B cell (primary cell): ENCODE measurements around the gene CAPZA1. TPM values are rescaled to one million over a fixed set of nuclear protein-coding genes. Genes with fewer than 3 reads are reported as not detected.

ENCODE experiments used
- ATAC-seq: fragments of 200-7000 bp; cut with Tn5 transposase; one replicate; pipeline ENCODE4 v1.10.0; 2021; ENCODE audit warnings: low read depth, mild to moderate bottlenecking, moderate number of reproducible peaks, moderate library complexity
- CTCF ChIA-PET: fragments of 350-600 bp; sonication (Branson Sonifier 250); formaldehyde crosslinking; loops from one replicate; lab custom pipeline; 2021; ENCODE audit warnings: antibody characterized with exemption, inconsistent platforms; lab: Charles Lee
- POLR2A ChIA-PET: fragments of 350-600 bp; sonication (Branson Sonifier 250); formaldehyde crosslinking; loops from one replicate; lab custom pipeline; 2021; ENCODE audit warnings: antibody characterized with exemption; lab: Charles Lee
- DNase-seq: peaks from one replicate; pipeline ENCODE4 v3.0.0; 2013
- H2AFZ ChIP-seq: 2 replicates; pipeline ENCODE4 v1.6.1; 2012; ENCODE audit warnings: mild to moderate bottlenecking, low read depth, low read length; ENCODE audit not compliant: insufficient read depth, poor library complexity, severe bottlenecking
- H3K27ac ChIP-seq, 2 donors: 1 replicate in 1 of 2; 2 replicates in 1 of 2; pipeline ENCODE4 v1.5.1; 2012 to 2013; ENCODE audit warnings: low read length in 2 of 2, mild to moderate bottlenecking in 2 of 2, moderate library complexity in 1 of 2
- H3K27me3 ChIP-seq, 4 experiments: fragments of 200-600 bp in 1 of 4; sonication (generic) in 1 of 4; replicated peaks in 1 of 4; 1 replicate in 2 of 4; 2 replicates in 2 of 4; pipeline versions ENCODE4 v1.6.1 to v1.7.0; 2013 to 2016; ENCODE audit warnings: low read length in 3 of 4, mild to moderate bottlenecking in 2 of 4, mixed read lengths in 1 of 4, moderate library complexity in 1 of 4; ENCODE audit not compliant: insufficient read depth in 4 of 4, control insufficient read depth in 3 of 4; ENCODE audit errors: control extremely low read depth in 1 of 4
- H3K36me3 ChIP-seq, 2 experiments: replicated peaks in 1 of 2; 1 replicate in 1 of 2; 2 replicates in 1 of 2; pipeline versions ENCODE4 v1.6.1 to v1.7.1; 2013; ENCODE audit warnings: low read length in 1 of 2; ENCODE audit not compliant: insufficient read depth in 2 of 2, control insufficient read depth in 1 of 2; ENCODE audit errors: control extremely low read depth in 1 of 2, extremely low read depth in 1 of 2
- H3K4me1 ChIP-seq, 2 donors: fragments of 200-600 bp in 1 of 2; sonication (generic) in 1 of 2; 1 replicate in 1 of 2; 2 replicates in 1 of 2; pipeline versions ENCODE4 v1.5.1 to v1.6.1; 2013 to 2017; ENCODE audit warnings: low read length in 2 of 2; ENCODE audit not compliant: control insufficient read depth in 2 of 2, insufficient read depth in 2 of 2
- H3K4me2 ChIP-seq: replicated peaks from 2 replicates; pipeline ENCODE3; 2012; ENCODE audit warnings: mild to moderate bottlenecking, low read depth, low read length; ENCODE audit not compliant: poor library complexity, severe bottlenecking
- H3K4me3 ChIP-seq, 5 experiments: fragments of 200-600 bp in 1 of 5; sonication (generic) in 1 of 5; 1 replicate in 3 of 5; 2 replicates in 2 of 5; pipeline versions ENCODE4 v1.5.1 to v1.7.0; 2011 to 2016; ENCODE audit warnings: low read length in 4 of 5, mild to moderate bottlenecking in 4 of 5, low read depth in 2 of 5, control low read depth in 1 of 5, moderate library complexity in 1 of 5; ENCODE audit not compliant: insufficient read depth in 1 of 5; ENCODE audit errors: control extremely low read depth in 1 of 5, extremely low read depth in 1 of 5
- H3K79me2 ChIP-seq: fragments of 200-600 bp; sonication (generic); one replicate; pipeline ENCODE4 v1.6.0; 2016; ENCODE audit warnings: low read length; ENCODE audit not compliant: control insufficient read depth, insufficient read depth
- H3K9ac ChIP-seq: fragments of 200-600 bp; sonication (generic); 2 replicates; pipeline ENCODE4 v1.6.1; 2017; ENCODE audit warnings: mild to moderate bottlenecking, low read length, moderate library complexity
- H3K9me3 ChIP-seq, 3 donors: one replicate each; pipeline versions ENCODE4 v1.6.1 to v1.7.1; 2013; ENCODE audit warnings: low read length in 2 of 3; ENCODE audit not compliant: control insufficient read depth in 2 of 3, insufficient read depth in 1 of 3; ENCODE audit errors: control extremely low read depth in 1 of 3
- H4K20me1 ChIP-seq: 2 replicates; pipeline ENCODE4 v1.6.0; 2012; ENCODE audit warnings: mild to moderate bottlenecking, low read length; ENCODE audit not compliant: insufficient read depth, control insufficient read depth, poor library complexity, severe bottlenecking
- H3K27ac Mint-ChIP-seq: one replicate; pipeline ENCODE4 v1.8.0; 2021; ENCODE audit warnings: mixed read lengths
- H3K27me3 Mint-ChIP-seq: one replicate; pipeline ENCODE4 v1.8.0; 2021; ENCODE audit warnings: mixed read lengths
- H3K4me1 Mint-ChIP-seq: one replicate; pipeline ENCODE4 v1.8.0; 2021; ENCODE audit warnings: mixed read lengths
- H3K4me3 Mint-ChIP-seq: one replicate; pipeline ENCODE4 v1.8.0; 2021; ENCODE audit warnings: mixed read lengths
- H3K9me3 Mint-ChIP-seq: one replicate; pipeline ENCODE4 v1.8.0; 2022; ENCODE audit warnings: mixed read lengths; ENCODE audit not compliant: insufficient read depth
- EZH2 ChIP-seq: IDR thresholded peaks from 2 replicates; pipeline ENCODE4 v1.6.1; 2012; ENCODE audit warnings: borderline replicate concordance, low read depth, mild to moderate bottlenecking, moderate library complexity, low read length; ENCODE audit not compliant: insufficient read depth, poor library complexity, severe bottlenecking
- WGBS: methylation state at CpG from one replicate; pipeline ENCODE4 v1.1.5; 2013; ENCODE audit warnings: missing lambda C conversion rate; ENCODE audit not compliant: insufficient coverage; 5-methylcytosine and 5-hydroxymethylcytosine counted together
- intact Hi-C: fragments of 100-400 bp; cut with micrococcal nuclease; formaldehyde crosslinking; loops from one replicate; pipeline ENCODE4 v1.10.0; 2022
- polyA plus RNA-seq: library from polyadenylated mRNA; depleted of rRNA; stranded (reverse); fragments of >200 nt; gene quantifications from 2 replicates; pipeline ENCODE4 v1.2.3, GENCODE V29; 2012
- total RNA-seq, 2 donors: library from RNA; stranded (reverse); fragments of 120-200 nt in 1 of 2; gene quantifications; 1 replicate in 1 of 2; 2 replicates in 1 of 2; pipeline versions ENCODE4 v1.2.3 to v1.2.4, GENCODE V29; 2013 to 2022
- TF ChIP-seq, protein P1 (sequence below): fragments of 200-600 bp; IDR thresholded peaks from one replicate; pipeline ENCODE4 v1.8.0; 2022; ENCODE audit warnings: antibody characterized with exemption, mild to moderate bottlenecking

The CAPZA1 gene
- total and polyA plus RNA-seq, 2 donors (not counting 1 experiment from before 2014, with no cell fraction given): 52.2 to 172 TPM

DNA sequence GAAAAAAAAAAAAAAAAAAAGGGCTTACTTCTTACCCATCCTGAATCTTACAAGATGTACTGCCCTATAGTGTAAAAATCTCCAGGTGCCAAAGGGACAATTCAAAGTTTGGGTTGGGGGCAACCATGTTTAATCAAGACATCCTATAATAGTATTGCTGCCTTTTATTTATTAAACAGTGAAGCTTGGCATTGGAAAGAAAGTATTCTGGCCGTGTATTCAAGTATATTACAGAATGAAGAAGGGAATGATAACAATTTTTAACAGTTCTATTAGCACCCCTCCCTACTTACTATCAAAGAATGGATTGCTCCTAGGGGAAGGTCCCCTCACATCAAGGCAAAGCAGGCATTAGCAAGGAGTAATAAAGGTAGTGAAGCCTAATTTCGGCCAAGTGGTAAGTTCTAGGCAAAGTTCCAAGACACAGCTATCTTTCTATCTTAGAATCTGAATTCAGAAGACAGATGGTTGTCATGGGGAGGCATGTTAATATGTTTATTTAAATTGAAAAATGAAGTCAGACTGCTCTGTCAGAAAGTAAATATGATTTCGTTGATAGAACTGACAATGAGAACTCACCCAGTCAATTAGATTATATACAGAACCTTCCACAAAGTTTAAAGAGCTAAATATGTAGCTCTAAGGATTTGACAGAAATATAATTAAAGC, 25.3 kb upstream of the CAPZA1 start:
- H3K9me3 ChIP-seq: peaks cover 0 to 8% (median 4%) of the 10 kb centered on the region in 3 donors
- DNase-seq (no peak), ATAC-seq (no peak)
- H3K9me3 Mint-ChIP-seq: peaks cover 2% of the 10 kb centered on the region
- intact Hi-C loops: no loop called here
- TF ChIP-seq, protein P1, sequence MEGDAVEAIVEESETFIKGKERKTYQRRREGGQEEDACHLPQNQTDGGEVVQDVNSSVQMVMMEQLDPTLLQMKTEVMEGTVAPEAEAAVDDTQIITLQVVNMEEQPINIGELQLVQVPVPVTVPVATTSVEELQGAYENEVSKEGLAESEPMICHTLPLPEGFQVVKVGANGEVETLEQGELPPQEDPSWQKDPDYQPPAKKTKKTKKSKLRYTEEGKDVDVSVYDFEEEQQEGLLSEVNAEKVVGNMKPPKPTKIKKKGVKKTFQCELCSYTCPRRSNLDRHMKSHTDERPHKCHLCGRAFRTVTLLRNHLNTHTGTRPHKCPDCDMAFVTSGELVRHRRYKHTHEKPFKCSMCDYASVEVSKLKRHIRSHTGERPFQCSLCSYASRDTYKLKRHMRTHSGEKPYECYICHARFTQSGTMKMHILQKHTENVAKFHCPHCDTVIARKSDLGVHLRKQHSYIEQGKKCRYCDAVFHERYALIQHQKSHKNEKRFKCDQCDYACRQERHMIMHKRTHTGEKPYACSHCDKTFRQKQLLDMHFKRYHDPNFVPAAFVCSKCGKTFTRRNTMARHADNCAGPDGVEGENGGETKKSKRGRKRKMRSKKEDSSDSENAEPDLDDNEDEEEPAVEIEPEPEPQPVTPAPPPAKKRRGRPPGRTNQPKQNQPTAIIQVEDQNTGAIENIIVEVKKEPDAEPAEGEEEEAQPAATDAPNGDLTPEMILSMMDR: no peak
- no peak for TF ChIP-seq EZH2
- H3K4me2 ChIP-seq: no peak overlapping the region
- H3K27ac ChIP-seq: no peak overlapping the region
- H3K79me2 ChIP-seq: no peaks in the 10 kb centered on the region
- H4K20me1 ChIP-seq: no peaks in the 10 kb centered on the region
- H3K27me3 ChIP-seq: no peaks in the 10 kb centered on the region
- H3K27me3 Mint-ChIP-seq: no peaks in the 10 kb centered on the region
- no CpG with 5 or more reads among the region's 3 CpGs for WGBS
- no peak overlapping the region for H3K4me3 ChIP-seq
- no peak overlapping the region for H3K9ac ChIP-seq
- H2AFZ ChIP-seq: no peak overlapping the region
- H3K4me3 Mint-ChIP-seq: no peak overlapping the region
- no peaks in the 10 kb centered on the region for H3K4me1 ChIP-seq
- peaks cover 7 to 17% of the 10 kb centered on the region in 2 experiments for H3K36me3 ChIP-seq
- ChIA-PET CTCF (interaction anchor here (0.7 to 1.0 kb wide), 3 partner anchors 19 to 113 kb away, joined by 3 to 4 read pairs (median 3); no protein-coding TSS in a partner anchor), POLR2A (no interaction called here)
- H3K4me1 Mint-ChIP-seq: no peaks in the 10 kb centered on the region
- no peak overlapping the region for H3K27ac Mint-ChIP-seq

DNA sequence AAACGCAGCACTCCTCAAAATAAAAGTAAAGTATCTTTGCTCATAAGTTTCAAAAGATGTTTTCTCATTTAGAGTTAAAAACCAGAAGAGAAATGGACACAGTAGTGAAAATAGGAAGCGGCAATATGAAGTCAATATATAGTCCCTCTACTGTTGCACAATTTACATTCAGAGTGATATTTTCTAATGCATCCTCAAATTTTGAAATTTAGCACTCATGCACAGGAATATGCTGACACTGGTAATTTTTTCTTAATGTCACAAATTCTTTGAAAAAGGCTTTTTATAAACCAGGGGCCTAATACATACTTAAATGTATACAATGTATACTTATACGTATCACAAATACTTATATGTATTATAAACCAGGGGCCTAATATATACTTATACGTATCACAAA, 20.2 kb upstream of the CAPZA1 start:
- Mint-ChIP-seq H3K9me3 (no peaks in the 10 kb centered on the region), H3K27me3 (no peaks in the 10 kb centered on the region), H3K27ac (no peak overlapping the region), H3K4me1 (no peaks in the 10 kb centered on the region), H3K4me3 (no peak overlapping the region)
- Histone ChIP-seq H3K4me3 (no peak overlapping the region), H3K27ac (no peak overlapping the region), H3K36me3 (peaks cover 0 to 11% of the 10 kb centered on the region in 2 experiments), H3K27me3 (no peaks in the 10 kb centered on the region), H4K20me1 (no peaks in the 10 kb centered on the region), H2AFZ (no peak overlapping the region), H3K79me2 (no peaks in the 10 kb centered on the region), H3K4me2 (no peak overlapping the region), H3K4me1 (no peaks in the 10 kb centered on the region), H3K9ac (no peak overlapping the region), H3K9me3 (no peaks in the 10 kb centered on the region)
- POLR2A ChIA-PET: no interaction called here
- intact Hi-C loops: no loop called here
- no CpG with 5 or more reads among the region's 4 CpGs for WGBS
- TF ChIP-seq, protein P1: no peak
- TF ChIP-seq EZH2: no peak
- DNase-seq: no peak
- CTCF ChIA-PET: no interaction called here
- no peak for ATAC-seq
